Measurements from ENCODE around the gene ZNF346. TPM values are rescaled to one million over a fixed set of nuclear protein-coding genes. Genes with fewer than 3 reads are reported as not detected.
A peak's percentile ranks its signal among the peaks of the same experiment; 100 is the strongest.

Gene ZNF346
- total and polyA plus RNA-seq, 8 donors, result 13.1 to 30.4 (median 26.7) TPM

DNA sequence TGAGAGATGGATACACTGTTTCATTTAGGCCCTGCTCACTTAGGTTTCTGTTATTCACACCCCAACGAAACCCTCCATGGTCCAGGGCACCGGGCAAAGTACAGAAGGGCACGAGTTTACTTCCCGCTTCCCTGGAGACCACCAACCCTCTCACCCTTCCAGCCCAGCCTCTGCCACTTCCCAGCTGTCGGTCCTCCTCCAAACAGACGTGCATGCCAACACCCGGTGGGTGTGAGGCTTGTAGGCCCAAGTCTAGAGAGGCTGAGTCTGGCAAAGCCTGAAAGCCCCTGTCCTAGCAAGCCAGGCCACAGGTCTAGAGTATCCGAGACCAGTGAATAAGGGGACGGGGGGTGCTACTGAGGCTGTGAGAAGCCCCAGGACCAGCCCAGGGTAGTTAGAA is 57.1 kb downstream of the ZNF346 start:
- H3K36me3 ChIP-seq, result no peaks in the 10 kb centered on the region
- TF ChIP-seq, protein P1, sequence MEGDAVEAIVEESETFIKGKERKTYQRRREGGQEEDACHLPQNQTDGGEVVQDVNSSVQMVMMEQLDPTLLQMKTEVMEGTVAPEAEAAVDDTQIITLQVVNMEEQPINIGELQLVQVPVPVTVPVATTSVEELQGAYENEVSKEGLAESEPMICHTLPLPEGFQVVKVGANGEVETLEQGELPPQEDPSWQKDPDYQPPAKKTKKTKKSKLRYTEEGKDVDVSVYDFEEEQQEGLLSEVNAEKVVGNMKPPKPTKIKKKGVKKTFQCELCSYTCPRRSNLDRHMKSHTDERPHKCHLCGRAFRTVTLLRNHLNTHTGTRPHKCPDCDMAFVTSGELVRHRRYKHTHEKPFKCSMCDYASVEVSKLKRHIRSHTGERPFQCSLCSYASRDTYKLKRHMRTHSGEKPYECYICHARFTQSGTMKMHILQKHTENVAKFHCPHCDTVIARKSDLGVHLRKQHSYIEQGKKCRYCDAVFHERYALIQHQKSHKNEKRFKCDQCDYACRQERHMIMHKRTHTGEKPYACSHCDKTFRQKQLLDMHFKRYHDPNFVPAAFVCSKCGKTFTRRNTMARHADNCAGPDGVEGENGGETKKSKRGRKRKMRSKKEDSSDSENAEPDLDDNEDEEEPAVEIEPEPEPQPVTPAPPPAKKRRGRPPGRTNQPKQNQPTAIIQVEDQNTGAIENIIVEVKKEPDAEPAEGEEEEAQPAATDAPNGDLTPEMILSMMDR (IDR thresholded peaks at IDR 0.05), result no peak
- intact Hi-C loops (cut with DNase I), result no loop called here
- H3K4me1 ChIP-seq, result no peaks in the 10 kb centered on the region
- no peak overlapping the region for H3K4me3 ChIP-seq
- DNase-seq, result no peak
- ATAC-seq, result no peak
- H3K9me3 ChIP-seq, result no peaks in the 10 kb centered on the region
- no peak overlapping the region for H3K27ac ChIP-seq
- peaks cover 0 to 15% of the 10 kb centered on the region in 2 donors for H3K27me3 ChIP-seq

DNA sequence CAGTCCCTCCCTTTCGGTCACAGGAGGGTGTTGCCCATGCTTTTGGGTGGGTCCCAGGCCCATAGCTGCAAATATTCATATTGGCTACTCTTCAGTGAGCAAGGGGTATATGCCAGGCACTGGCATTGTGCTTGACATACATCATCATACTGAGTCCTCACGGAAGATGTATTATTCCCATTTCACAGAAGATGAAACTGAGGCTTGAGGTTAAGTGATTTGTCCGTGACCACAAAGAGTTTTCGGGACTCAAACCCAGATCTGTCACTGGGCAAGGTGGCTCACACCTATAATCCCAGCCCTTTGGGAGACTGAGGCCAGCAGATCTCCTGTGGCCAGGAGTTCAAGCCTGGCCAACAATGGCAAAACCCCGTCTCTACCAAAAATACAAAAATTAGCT is 57.8 kb downstream of the ZNF346 start:
- TF ChIP-seq, protein P1 (IDR thresholded peaks at IDR 0.05), result no peak
- Histone ChIP-seq H3K36me3 (no peaks in the 10 kb centered on the region), H3K27ac (no peak overlapping the region), H3K9me3 (no peaks in the 10 kb centered on the region), H3K4me1 (no peaks in the 10 kb centered on the region), H3K27me3 (peaks cover 0 to 15% of the 10 kb centered on the region in 2 donors), H3K4me3 (no peak overlapping the region)
- no peak for DNase-seq
- intact Hi-C loops (cut with DNase I), result no loop called here
- no peak for ATAC-seq

DNA sequence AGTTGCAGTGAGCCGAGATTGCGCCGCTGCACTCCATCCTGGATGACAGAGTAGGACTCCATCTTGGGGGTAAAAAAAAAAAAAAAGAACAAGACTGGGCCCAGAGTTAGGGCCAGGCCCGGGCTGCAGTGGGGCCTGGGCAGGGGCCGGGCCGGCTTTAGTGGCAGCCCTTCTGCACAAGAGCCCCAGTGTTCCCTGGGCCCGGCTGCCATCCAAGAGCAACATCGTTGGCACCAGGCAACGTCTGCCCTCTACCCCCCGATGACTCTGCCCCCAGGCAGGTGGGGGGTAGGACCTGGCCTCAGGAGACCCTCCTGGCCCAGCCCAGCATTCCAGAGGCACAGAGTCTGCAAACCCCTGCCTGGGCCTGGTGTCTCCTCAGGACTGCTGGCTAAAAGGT is 59.4 kb downstream of the ZNF346 start:
- intact Hi-C loops (cut with DNase I), result no loop called here
- Histone ChIP-seq H3K36me3 (no peaks in the 10 kb centered on the region), H3K4me3 (no peak overlapping the region), H3K27ac (no peak overlapping the region), H3K4me1 (peaks cover 0 to 2% of the 10 kb centered on the region in 2 donors), H3K9me3 (no peaks in the 10 kb centered on the region), H3K27me3 (peaks cover 0 to 18% of the 10 kb centered on the region in 2 donors)
- ATAC-seq (no peak), DNase-seq (peak in 1 of 4 donors; percentile 67)
- TF ChIP-seq, protein P1 (IDR thresholded peaks at IDR 0.05), result no peak

DNA sequence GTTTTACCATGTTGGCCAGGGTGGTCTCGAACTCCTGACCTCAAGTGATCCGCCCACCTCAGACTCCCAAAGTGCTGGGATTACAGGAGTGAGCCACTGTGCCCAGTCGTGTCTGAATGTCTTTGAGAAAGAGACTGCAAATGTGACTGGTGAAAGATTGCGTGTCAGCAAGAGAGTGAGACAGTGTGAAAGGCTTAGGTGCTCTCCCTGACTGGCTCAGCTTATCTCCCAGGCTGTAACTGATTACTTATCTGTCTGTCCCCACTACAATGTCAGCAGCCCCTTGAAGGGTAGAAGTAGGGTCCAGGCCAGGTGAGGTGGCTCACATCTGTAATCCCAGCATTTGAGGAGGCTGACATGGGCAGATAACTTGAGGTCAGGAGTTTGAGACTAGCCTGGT is 60.9 kb downstream of the ZNF346 start:
- TF ChIP-seq, protein P1 (IDR thresholded peaks at IDR 0.05), result no peak
- intact Hi-C loops (cut with DNase I), result no loop called here
- no peak overlapping the region for H3K27ac ChIP-seq

DNA sequence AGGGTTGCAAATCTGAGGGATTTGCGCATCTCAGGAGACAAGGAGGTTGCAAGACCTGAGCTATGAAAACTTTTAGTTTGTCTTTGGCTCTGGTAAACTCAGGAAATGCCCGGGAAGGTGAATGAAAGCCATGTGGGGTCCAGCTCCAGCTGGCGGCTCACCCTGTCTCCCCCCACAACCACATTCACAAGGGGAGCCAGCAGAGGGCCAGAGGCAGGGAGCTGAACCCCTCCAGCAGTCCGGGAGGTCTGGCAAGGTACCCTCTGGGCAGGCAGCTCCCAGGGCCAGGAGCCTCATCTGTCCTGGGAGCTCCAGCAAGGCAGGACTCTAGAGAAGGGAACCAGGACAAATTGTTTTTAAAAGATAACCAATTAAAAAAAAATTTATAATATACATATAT is 61.7 kb downstream of the ZNF346 start:
- Histone ChIP-seq H3K36me3 (no peaks in the 10 kb centered on the region), H3K27ac (no peak overlapping the region), H3K4me1 (peaks cover 0 to 11% of the 10 kb centered on the region in 2 donors), H3K4me3 (no peak overlapping the region), H3K9me3 (no peaks in the 10 kb centered on the region), H3K27me3 (peaks cover 0 to 38% of the 10 kb centered on the region in 2 donors)
- no peak for ATAC-seq
- TF ChIP-seq, protein P1 (IDR thresholded peaks at IDR 0.05), result no peak
- intact Hi-C loops (cut with DNase I), result no loop called here
- peak in 1 of 4 donors; percentile 36 for DNase-seq

More for the DNA sequence above, 60.9 kb downstream of the ZNF346 start:
- peaks cover 0 to 33% of the 10 kb centered on the region in 2 donors for H3K27me3 ChIP-seq
- DNase-seq, result no peak
- H3K36me3 ChIP-seq, result no peaks in the 10 kb centered on the region
- no peak for ATAC-seq
- no peak overlapping the region for H3K4me3 ChIP-seq
- no peaks in the 10 kb centered on the region for H3K9me3 ChIP-seq
- peaks cover 0 to 11% of the 10 kb centered on the region in 2 donors for H3K4me1 ChIP-seq
